ENCODE data around the gene CNOT6.

- TF ChIP-seq CTCF (IDR thresholded peaks at IDR 0.05), result no peak
- no peak for TF ChIP-seq POLR2A (IDR thresholded peaks at IDR 0.05)
- no peak for TF ChIP-seq POLR2AphosphoS5 (IDR thresholded peaks at IDR 0.05)
- no peak for TF ChIP-seq EP300 (IDR thresholded peaks at IDR 0.05)
Observed at GRCh38 chr5:180595381-180596114, 101.4 kb downstream of the CNOT6 start.

Measured in suprapubic skin (tissue), 4 donors.